Hepatocyte (in vitro differentiated cells): ENCODE measurements around the gene RASSF4.

Experiments used
- EZH2 ChIP-seq: fragments of 200-600 bp; sonication (generic); IDR thresholded peaks from 2 replicates; pipeline ENCODE4 v1.6.1; 2016; ENCODE audit warnings: antibody characterized with exemption, mild to moderate bottlenecking, borderline replicate concordance
- EZH2phosphoT487 ChIP-seq: fragments of 200-600 bp; sonication (generic); IDR thresholded peaks from one replicate; pipeline ENCODE4 v1.6.1; 2018; ENCODE audit warnings: antibody characterized with exemption, mild to moderate bottlenecking, low read depth, moderate library complexity; ENCODE audit not compliant: unreplicated experiment, severe bottlenecking
- TF ChIP-seq, protein P1 (sequence below): fragments of 200-600 bp; sonication (generic); IDR thresholded peaks from 2 replicates; pipeline ENCODE4 v1.5.1; 2016; ENCODE audit warnings: antibody characterized with exemption, mild to moderate bottlenecking; ENCODE audit not compliant: poor library complexity

DNA sequence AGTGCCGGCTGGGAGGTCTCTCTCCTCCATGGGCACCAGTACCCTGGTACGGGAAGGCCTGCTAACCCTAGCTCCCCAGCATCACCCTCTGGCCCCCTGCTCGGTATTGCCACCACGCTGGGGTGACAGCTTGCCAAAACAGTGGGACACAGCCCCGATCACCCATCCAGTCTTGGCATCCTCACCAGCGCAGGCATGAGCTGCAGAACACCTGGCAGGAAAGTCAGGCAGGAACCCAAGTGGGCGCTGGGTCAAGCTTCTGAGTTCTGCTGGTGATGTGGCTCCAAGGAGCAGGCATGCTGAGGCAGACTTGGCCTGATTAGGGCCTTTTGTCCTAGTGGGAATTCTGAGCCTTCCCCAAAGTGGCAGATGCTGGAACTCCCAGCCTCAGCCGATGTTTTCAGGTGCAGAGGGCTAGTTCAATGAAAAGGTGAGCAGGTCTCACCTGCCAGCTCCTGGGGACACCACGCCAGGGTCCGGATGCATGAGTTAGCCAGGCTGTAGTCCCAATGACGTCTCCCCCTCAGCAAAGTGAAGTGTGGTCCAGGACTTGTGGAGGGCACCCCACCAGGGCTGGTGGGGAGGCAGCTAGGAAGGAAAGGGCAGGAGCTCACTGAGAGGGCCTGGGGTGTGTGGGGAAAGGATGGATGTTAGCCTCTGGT lies 32.6 kb downstream of the RASSF4 start:
- TF ChIP-seq, protein P1, sequence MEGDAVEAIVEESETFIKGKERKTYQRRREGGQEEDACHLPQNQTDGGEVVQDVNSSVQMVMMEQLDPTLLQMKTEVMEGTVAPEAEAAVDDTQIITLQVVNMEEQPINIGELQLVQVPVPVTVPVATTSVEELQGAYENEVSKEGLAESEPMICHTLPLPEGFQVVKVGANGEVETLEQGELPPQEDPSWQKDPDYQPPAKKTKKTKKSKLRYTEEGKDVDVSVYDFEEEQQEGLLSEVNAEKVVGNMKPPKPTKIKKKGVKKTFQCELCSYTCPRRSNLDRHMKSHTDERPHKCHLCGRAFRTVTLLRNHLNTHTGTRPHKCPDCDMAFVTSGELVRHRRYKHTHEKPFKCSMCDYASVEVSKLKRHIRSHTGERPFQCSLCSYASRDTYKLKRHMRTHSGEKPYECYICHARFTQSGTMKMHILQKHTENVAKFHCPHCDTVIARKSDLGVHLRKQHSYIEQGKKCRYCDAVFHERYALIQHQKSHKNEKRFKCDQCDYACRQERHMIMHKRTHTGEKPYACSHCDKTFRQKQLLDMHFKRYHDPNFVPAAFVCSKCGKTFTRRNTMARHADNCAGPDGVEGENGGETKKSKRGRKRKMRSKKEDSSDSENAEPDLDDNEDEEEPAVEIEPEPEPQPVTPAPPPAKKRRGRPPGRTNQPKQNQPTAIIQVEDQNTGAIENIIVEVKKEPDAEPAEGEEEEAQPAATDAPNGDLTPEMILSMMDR, result no peak
- TF ChIP-seq EZH2 (no peak), EZH2phosphoT487 (no peak)
